HepG2 (cell line): ENCODE measurements around the gene SPAG7. TPM values are rescaled to one million over a fixed set of nuclear protein-coding genes. Genes with fewer than 3 reads are reported as not detected.
A peak's percentile ranks its signal among the peaks of the same experiment; 100 is the strongest.

Experiments used
- ATAC-seq: fragments of 200-7000 bp; cut with Tn5 transposase; 3 replicates; pipeline ENCODE4 v1.9.1; 2020; ENCODE audit warnings: mild to moderate bottlenecking, moderate library complexity
- BruUV-seq: library from RNA; stranded (reverse); fragments of 400-500 nt; replicated peaks from 2 replicates; lab custom pipeline; 2021; lab: Mats Ljungman, UMichigan
- CTCF ChIA-PET: fragments of 300-600 bp; formaldehyde crosslinking; extraction: SDS; loops from one replicate; lab custom pipeline; 2021; ENCODE audit warnings: low total read pairs, inconsistent platforms, low intra/inter-chr PET ratio; lab: Yijun Ruan, JAX
- POLR2A ChIA-PET: fragments of 350-600 bp; sonication (Branson Sonifier 250); formaldehyde crosslinking; loops from one replicate; lab custom pipeline; 2020; ENCODE audit warnings: antibody characterized with exemption, inconsistent platforms; lab: Yijun Ruan, JAX
- DNase-seq: peaks from one replicate; pipeline ENCODE4 v3.0.0-alpha.2; 2015; ENCODE audit warnings: low spot score
- FAIRE-seq: peaks from 3 replicates; lab custom pipeline; 2011; peaks lifted over from hg19 to GRCh38; lab: Jason Lieb, UNC
- H2AFZ ChIP-seq: one replicate; pipeline ENCODE4 v1.6.1; 2011; ENCODE audit warnings: low read length, inconsistent platforms
- H3K27ac ChIP-seq: fragments of 300-600 bp; 3 replicates; pipeline ENCODE4 v1.8.0; 2011; ENCODE audit warnings: mixed run types, mild to moderate bottlenecking, mixed read lengths, low read length, inconsistent platforms; ENCODE audit not compliant: insufficient read depth; ENCODE audit errors: extremely low read length
- H3K27me3 ChIP-seq, 2 experiments: fragments of 200-600 bp in 1 of 2; 2 replicates in 1 of 2; 3 replicates in 1 of 2; pipeline versions ENCODE4 v1.6.0 to v1.8.0; 2011; ENCODE audit warnings: low read length in 2 of 2, mild to moderate bottlenecking in 2 of 2, moderate library complexity in 2 of 2, inconsistent platforms in 1 of 2; ENCODE audit not compliant: insufficient read depth in 2 of 2, control insufficient read depth in 1 of 2
- H3K36me3 ChIP-seq, 2 experiments: fragments of 200-600 bp in 1 of 2; replicated peaks in 1 of 2; 2 replicates in 1 of 2; 3 replicates in 1 of 2; pipeline versions ENCODE4 v1.5.1 to v1.8.0; 2011; ENCODE audit warnings: low read length in 2 of 2, inconsistent platforms in 1 of 2; ENCODE audit not compliant: insufficient read depth in 2 of 2, control insufficient read depth in 1 of 2
- H3K4me1 ChIP-seq: 2 replicates; pipeline ENCODE4 v1.5.1; 2012; ENCODE audit warnings: low read length, inconsistent platforms; ENCODE audit not compliant: insufficient read depth
- H3K4me2 ChIP-seq: 2 replicates; pipeline ENCODE4 v1.6.0; 2011; ENCODE audit warnings: low read depth, low read length, inconsistent platforms
- H3K4me3 ChIP-seq, 3 experiments: fragments of 200-600 bp in 1 of 3; sonication (generic), shearing (Covaris generic) in 1 of 3; replicated peaks in 1 of 3; 2 replicates each; pipeline ENCODE4 v1.5.1; 2011 to 2016; ENCODE audit warnings: low read length in 3 of 3, inconsistent platforms in 2 of 3, low read depth in 2 of 3, mild to moderate bottlenecking in 2 of 3, control low read depth in 1 of 3, mixed read lengths in 1 of 3; ENCODE audit not compliant: insufficient read depth in 1 of 3
- H3K79me2 ChIP-seq: one replicate; pipeline ENCODE4 v1.6.1; 2011; ENCODE audit warnings: low read length, inconsistent platforms; ENCODE audit not compliant: insufficient read depth
- H3K9ac ChIP-seq: 2 replicates; pipeline ENCODE4 v1.6.0; 2011; ENCODE audit warnings: mild to moderate bottlenecking, low read depth, low read length, inconsistent platforms; ENCODE audit not compliant: insufficient read depth
- H3K9me3 ChIP-seq: 2 replicates; pipeline ENCODE4 v1.5.1; 2012; ENCODE audit warnings: mild to moderate bottlenecking, low read length
- H4K20me1 ChIP-seq: 2 replicates; pipeline ENCODE4 v1.6.0; 2011; ENCODE audit warnings: inconsistent platforms, mild to moderate bottlenecking, low read length, moderate library complexity; ENCODE audit not compliant: insufficient read depth
- DNMT3B ChIP-seq: conservative IDR thresholded peaks from 2 replicates; pipeline ENCODE4 v1.6.1; 2016; ENCODE audit warnings: missing biosample characterization, control low read depth
- ESRRA ChIP-seq: sonication (generic); formaldehyde crosslinking; IDR thresholded peaks from 2 replicates; pipeline ENCODE4 v1.5.1; 2020; ENCODE audit warnings: mild to moderate bottlenecking, low read depth, missing genetic modification reagents
- NR2F1 ChIP-seq, 2 experiments: fragments of 450-650 bp in 1 of 2; formaldehyde crosslinking in 1 of 2; IDR thresholded peaks; 2 replicates each; pipeline versions ENCODE4 v1.5.0 to v1.6.1; 2016 to 2020; ENCODE audit warnings: mild to moderate bottlenecking in 1 of 2, missing compliant biosample characterization in 1 of 2, missing genetic modification reagents in 1 of 2, moderate library complexity in 1 of 2
- NR2F6 ChIP-seq, 2 experiments: IDR thresholded peaks; 2 replicates each; pipeline ENCODE4 v1.6.1; 2016; ENCODE audit warnings: antibody characterized with exemption in 1 of 2, mild to moderate bottlenecking in 1 of 2
- YY1 ChIP-seq: IDR thresholded peaks from 2 replicates; pipeline ENCODE4 v1.6.1; 2011; ENCODE audit warnings: low read length, low read depth, moderate library complexity, mild to moderate bottlenecking; ENCODE audit not compliant: insufficient read depth, insufficient replicate concordance
- ZBTB38 ChIP-seq: sonication (generic); formaldehyde crosslinking; IDR thresholded peaks from 2 replicates; pipeline ENCODE4 v1.5.1; 2020; ENCODE audit warnings: mild to moderate bottlenecking, missing genetic modification reagents
- ZNF335 ChIP-seq: sonication (generic); formaldehyde crosslinking; IDR thresholded peaks from 2 replicates; pipeline ENCODE4 v1.4.0; 2020; ENCODE audit warnings: missing genetic modification reagents
- ZNF572 ChIP-seq: sonication (generic); formaldehyde crosslinking; IDR thresholded peaks from 2 replicates; pipeline ENCODE4 v1.5.1; 2020; ENCODE audit warnings: mild to moderate bottlenecking, missing genetic modification reagents
- ZNF746 ChIP-seq: sonication (generic); formaldehyde crosslinking; IDR thresholded peaks from 2 replicates; pipeline ENCODE4 v1.8.0; 2022; ENCODE audit warnings: mild to moderate bottlenecking, missing genetic modification reagents
- WGBS: methylation state at CpG from one replicate; pipeline ENCODE4 v1.1.6; 2017; ENCODE audit warnings: low lambda C conversion rate; 5-methylcytosine and 5-hydroxymethylcytosine counted together
- in situ Hi-C: cut with HindIII; loops from 2 replicates; pipeline ENCODE4 v1.10.0; 2017; ENCODE audit warnings: low pct_unique_long_range_greater_than_20kb; ENCODE audit not compliant: extremely low pct_ligation_motif_present
- intact Hi-C: fragments of 100-400 bp; cut with micrococcal nuclease; formaldehyde crosslinking; loops from one replicate; pipeline ENCODE4 v1.10.0; 2022; ENCODE audit not compliant: unreplicated experiment
- polyA plus RNA-seq, 8 experiments: library from polyadenylated mRNA; depleted of rRNA in 3 of 8; stranded (reverse) in 7 of 8; unstranded in 1 of 8; fragments of >200 nt; fragmentation: Illumina TruSeq in 4 of 8; extraction: Trizol in 4 of 8; gene quantifications; 2 replicates each; pipeline versions ENCODE4 v1.2.1 to v1.2.3, GENCODE V29; 2011 to 2016; ENCODE audit warnings: low read depth in 4 of 8, missing spikeins in 1 of 8, mixed read lengths in 1 of 8; ENCODE audit not compliant: insufficient read depth in 1 of 8
- total RNA-seq, 5 experiments: library from RNA; depleted of rRNA; stranded (reverse); fragments of >200 nt; fragmentation: Illumina TruSeq; extraction: Trizol; gene quantifications; 2 replicates each; pipeline ENCODE4 v1.2.3, GENCODE V29; 2016; ENCODE audit warnings: low read depth in 1 of 5
- TF ChIP-seq, protein P1 (sequence below): sonication (generic); formaldehyde crosslinking; IDR thresholded peaks from 2 replicates; pipeline ENCODE4 v1.4.0; 2020; ENCODE audit warnings: mild to moderate bottlenecking, missing genetic modification reagents
- TF ChIP-seq, protein P2 (sequence below): sonication (generic); formaldehyde crosslinking; IDR thresholded peaks from 2 replicates; pipeline ENCODE4; 2020; ENCODE audit warnings: missing genetic modification reagents, mild to moderate bottlenecking, borderline replicate concordance
- TF ChIP-seq, protein P3 (sequence below): sonication (generic); formaldehyde crosslinking; IDR thresholded peaks from 2 replicates; pipeline ENCODE4 v1.4.0; 2020; ENCODE audit warnings: mild to moderate bottlenecking, missing genetic modification reagents

SPAG7 gene
- total and polyA plus RNA-seq, 2 of the 13 experiments (the other 11 are each of a cell fraction or from before 2014, with no cell fraction given), result 51.0 to 59.0 TPM

DNA sequence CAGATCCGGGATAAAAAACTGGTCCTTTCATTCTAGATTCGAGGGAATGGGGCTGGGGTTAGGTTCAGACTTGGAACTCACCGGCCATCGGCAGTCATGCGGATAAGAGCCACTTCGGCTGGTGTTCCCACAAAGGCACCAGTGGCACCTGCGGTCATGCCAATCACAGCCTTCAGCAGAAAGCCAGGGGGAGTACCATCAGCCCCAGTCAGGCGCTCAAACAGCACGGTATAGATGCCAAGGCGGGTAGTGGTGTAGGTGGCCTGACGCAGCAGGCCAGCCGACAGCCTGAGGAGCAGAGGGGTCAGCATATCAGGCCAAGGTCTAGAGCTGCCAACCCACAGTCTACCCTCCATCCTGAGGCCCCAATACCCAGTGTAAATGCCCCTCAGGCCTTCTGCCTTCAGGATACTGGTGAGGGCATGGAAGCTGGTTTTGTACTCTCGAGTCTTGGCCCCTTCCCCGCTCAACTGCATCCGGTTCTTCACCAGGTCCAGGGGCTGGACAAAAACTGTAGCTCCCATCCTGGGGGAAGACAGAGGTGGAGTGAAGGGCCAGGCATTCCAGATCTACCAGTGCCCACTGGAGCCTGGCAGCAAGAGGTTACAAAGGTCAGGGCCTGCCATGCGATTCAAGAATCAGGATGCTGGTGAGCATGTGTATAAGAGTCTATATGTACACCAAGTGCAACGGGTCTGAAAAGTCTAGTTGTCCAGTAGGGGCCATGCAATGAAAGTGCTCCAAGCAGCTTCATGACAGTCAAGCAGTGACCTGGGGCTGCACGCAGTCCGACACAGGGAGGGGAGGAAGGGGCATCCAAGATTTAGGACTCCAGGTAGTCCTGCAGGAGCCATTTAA lies 28.7 kb downstream of the SPAG7 start:
- Histone ChIP-seq H3K79me2 (peaks cover 39% of the 10 kb centered on the region), H3K4me1 (peaks cover 33% of the 10 kb centered on the region), H3K27me3 (no peaks in the 10 kb centered on the region; a peak in 1 of 5 replicates), H3K9ac (peak overlapping the region; percentile 95), H4K20me1 (no peaks in the 10 kb centered on the region), H3K9me3 (no peaks in the 10 kb centered on the region), H3K4me2 (peak overlapping the region; percentile 98), H2AFZ (no peak overlapping the region), H3K27ac (peak overlapping the region; percentile 96), H3K4me3 (peak overlapping the region; percentile 73 to 97 (median 93)), H3K36me3 (peaks cover 8 to 21% of the 10 kb centered on the region in 2 experiments; a peak in 4 of 5 replicates)
- ChIA-PET CTCF (no interaction called here), POLR2A (interaction anchor here (0.8 to 3.9 kb wide), 17 partner anchors 10 to 253 kb away, joined by 3 to 201 read pairs (median 6); partner anchors contain the start of genes ENO3, GLTPD2, INCA1 and KIF1C)
- ATAC-seq (peak; percentile 3; the same call in 2 of the 3 replicates), DNase-seq (no peak), FAIRE-seq (no peak)
- intact Hi-C loops, result no loop called here
- no peak for TF ChIP-seq NR2F6 (IDR thresholded peaks at IDR 0.05)
- no peak for TF ChIP-seq NR2F6 (CRISPR knock-in tag; IDR thresholded peaks at IDR 0.05)
- TF ChIP-seq YY1, result no peak
- peak; percentile 79 for TF ChIP-seq ZBTB38 (CRISPR knock-in tag)
- TF ChIP-seq ZNF335 (CRISPR knock-in tag), result no peak
- TF ChIP-seq, protein P1, sequence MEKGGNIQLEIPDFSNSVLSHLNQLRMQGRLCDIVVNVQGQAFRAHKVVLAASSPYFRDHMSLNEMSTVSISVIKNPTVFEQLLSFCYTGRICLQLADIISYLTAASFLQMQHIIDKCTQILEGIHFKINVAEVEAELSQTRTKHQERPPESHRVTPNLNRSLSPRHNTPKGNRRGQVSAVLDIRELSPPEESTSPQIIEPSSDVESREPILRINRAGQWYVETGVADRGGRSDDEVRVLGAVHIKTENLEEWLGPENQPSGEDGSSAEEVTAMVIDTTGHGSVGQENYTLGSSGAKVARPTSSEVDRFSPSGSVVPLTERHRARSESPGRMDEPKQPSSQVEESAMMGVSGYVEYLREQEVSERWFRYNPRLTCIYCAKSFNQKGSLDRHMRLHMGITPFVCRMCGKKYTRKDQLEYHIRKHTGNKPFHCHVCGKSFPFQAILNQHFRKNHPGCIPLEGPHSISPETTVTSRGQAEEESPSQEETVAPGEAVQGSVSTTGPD (CRISPR knock-in tag), result 0 out of 2 replicates have a peak, but pooled peaks have one; percentile 11
- TF ChIP-seq ZNF572 (CRISPR knock-in tag), result 0 out of 2 replicates have a peak, but pooled peaks have one; percentile 37
- peak in 1 of 2 experiments; percentile 0; a peak in 1 of 4 replicates for TF ChIP-seq NR2F1 (CRISPR knock-in tag; IDR thresholded peaks at IDR 0.05)
- no peak for TF ChIP-seq ESRRA (CRISPR knock-in tag)
- TF ChIP-seq ZNF746 (CRISPR knock-in tag), result 0 out of 2 replicates have a peak, but pooled peaks have one; percentile 54
- TF ChIP-seq, protein P2, sequence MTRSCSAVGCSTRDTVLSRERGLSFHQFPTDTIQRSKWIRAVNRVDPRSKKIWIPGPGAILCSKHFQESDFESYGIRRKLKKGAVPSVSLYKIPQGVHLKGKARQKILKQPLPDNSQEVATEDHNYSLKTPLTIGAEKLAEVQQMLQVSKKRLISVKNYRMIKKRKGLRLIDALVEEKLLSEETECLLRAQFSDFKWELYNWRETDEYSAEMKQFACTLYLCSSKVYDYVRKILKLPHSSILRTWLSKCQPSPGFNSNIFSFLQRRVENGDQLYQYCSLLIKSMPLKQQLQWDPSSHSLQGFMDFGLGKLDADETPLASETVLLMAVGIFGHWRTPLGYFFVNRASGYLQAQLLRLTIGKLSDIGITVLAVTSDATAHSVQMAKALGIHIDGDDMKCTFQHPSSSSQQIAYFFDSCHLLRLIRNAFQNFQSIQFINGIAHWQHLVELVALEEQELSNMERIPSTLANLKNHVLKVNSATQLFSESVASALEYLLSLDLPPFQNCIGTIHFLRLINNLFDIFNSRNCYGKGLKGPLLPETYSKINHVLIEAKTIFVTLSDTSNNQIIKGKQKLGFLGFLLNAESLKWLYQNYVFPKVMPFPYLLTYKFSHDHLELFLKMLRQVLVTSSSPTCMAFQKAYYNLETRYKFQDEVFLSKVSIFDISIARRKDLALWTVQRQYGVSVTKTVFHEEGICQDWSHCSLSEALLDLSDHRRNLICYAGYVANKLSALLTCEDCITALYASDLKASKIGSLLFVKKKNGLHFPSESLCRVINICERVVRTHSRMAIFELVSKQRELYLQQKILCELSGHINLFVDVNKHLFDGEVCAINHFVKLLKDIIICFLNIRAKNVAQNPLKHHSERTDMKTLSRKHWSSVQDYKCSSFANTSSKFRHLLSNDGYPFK (CRISPR knock-in tag), result peak; percentile 16; the same call in 1 of the 2 replicates
- TF ChIP-seq, protein P3, sequence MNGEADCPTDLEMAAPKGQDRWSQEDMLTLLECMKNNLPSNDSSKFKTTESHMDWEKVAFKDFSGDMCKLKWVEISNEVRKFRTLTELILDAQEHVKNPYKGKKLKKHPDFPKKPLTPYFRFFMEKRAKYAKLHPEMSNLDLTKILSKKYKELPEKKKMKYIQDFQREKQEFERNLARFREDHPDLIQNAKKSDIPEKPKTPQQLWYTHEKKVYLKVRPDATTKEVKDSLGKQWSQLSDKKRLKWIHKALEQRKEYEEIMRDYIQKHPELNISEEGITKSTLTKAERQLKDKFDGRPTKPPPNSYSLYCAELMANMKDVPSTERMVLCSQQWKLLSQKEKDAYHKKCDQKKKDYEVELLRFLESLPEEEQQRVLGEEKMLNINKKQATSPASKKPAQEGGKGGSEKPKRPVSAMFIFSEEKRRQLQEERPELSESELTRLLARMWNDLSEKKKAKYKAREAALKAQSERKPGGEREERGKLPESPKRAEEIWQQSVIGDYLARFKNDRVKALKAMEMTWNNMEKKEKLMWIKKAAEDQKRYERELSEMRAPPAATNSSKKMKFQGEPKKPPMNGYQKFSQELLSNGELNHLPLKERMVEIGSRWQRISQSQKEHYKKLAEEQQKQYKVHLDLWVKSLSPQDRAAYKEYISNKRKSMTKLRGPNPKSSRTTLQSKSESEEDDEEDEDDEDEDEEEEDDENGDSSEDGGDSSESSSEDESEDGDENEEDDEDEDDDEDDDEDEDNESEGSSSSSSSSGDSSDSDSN (CRISPR knock-in tag), result peak; percentile 5; the same call in 1 of the 2 replicates
- TF ChIP-seq DNMT3B (CRISPR knock-in tag), result 0 out of 2 replicates have a peak, but pooled peaks have one; percentile 18
- in situ Hi-C loops, result no loop called here
- TSS peak; percentile 32 for BruUV-seq
- 46% methylated on average over 12 of the region's 19 CpGs for WGBS
